GM23338 (cell line): ENCODE measurements around the gene PLCH2. TPM values are rescaled to one million over a fixed set of nuclear protein-coding genes. Genes with fewer than 3 reads are reported as not detected.

Source experiments
- ATAC-seq: fragments of 200-7000 bp; cut with Tn5 transposase; 3 replicates; pipeline ENCODE4 v1.9.1; 2020
- DNase-seq: peaks from one replicate; pipeline ENCODE4 v3.0.0-alpha.2; 2015; ENCODE audit warnings: low spot score
- H2AFZ ChIP-seq: fragments of 200-600 bp; sonication (generic); 2 replicates; pipeline ENCODE4 v1.8.0; 2016; ENCODE audit warnings: antibody characterized with exemption, mild to moderate bottlenecking, moderate library complexity
- H3F3A ChIP-seq: fragments of 200-600 bp; sonication (generic); replicated peaks from 2 replicates; pipeline ENCODE4 v1.8.0; 2017; ENCODE audit warnings: antibody characterized with exemption, mixed run types, low read depth
- H3K27ac ChIP-seq: fragments of 200-600 bp; sonication (generic); 2 replicates; pipeline ENCODE4 v1.6.1; 2016; ENCODE audit warnings: low read depth
- H3K27me3 ChIP-seq: fragments of 200-600 bp; sonication (generic); 2 replicates; pipeline ENCODE4 v1.8.0; 2016; ENCODE audit warnings: mild to moderate bottlenecking, mixed run types, moderate library complexity; ENCODE audit not compliant: insufficient read depth
- H3K36me3 ChIP-seq: fragments of 200-600 bp; sonication (generic); 2 replicates; pipeline ENCODE4 v1.8.0; 2016; ENCODE audit warnings: mild to moderate bottlenecking; ENCODE audit not compliant: insufficient read depth
- H3K4me1 ChIP-seq: fragments of 200-600 bp; sonication (generic); 2 replicates; pipeline ENCODE4 v1.8.0; 2016; ENCODE audit warnings: mild to moderate bottlenecking, moderate library complexity; ENCODE audit not compliant: insufficient read depth
- H3K4me2 ChIP-seq: fragments of 200-600 bp; sonication (generic); 2 replicates; pipeline ENCODE4 v1.7.1; 2017; ENCODE audit warnings: mixed run types
- H3K4me3 ChIP-seq: fragments of 200-600 bp; sonication (generic); 2 replicates; pipeline ENCODE4 v1.6.1; 2016; ENCODE audit warnings: mixed run types
- H3K79me2 ChIP-seq: fragments of 200-600 bp; sonication (generic); replicated peaks from 2 replicates; pipeline ENCODE4 v1.8.0; 2017; ENCODE audit warnings: mild to moderate bottlenecking; ENCODE audit not compliant: insufficient read depth
- H3K9me2 ChIP-seq: fragments of 200-600 bp; sonication (generic); 2 replicates; pipeline ENCODE4 v1.8.0; 2017; ENCODE audit not compliant: insufficient read depth
- H4K20me1 ChIP-seq: fragments of 200-600 bp; sonication (generic); replicated peaks from 2 replicates; pipeline ENCODE4 v1.8.0; 2017; ENCODE audit warnings: mild to moderate bottlenecking; ENCODE audit not compliant: insufficient read depth
- H3K27ac Mint-ChIP-seq: 2 replicates; pipeline ENCODE4 v1.8.0; 2020; ENCODE audit warnings: inconsistent platforms, mild to moderate bottlenecking, moderate library complexity, mixed read lengths
- H3K27me3 Mint-ChIP-seq: 3 replicates; pipeline ENCODE4 v1.8.0; 2022; ENCODE audit warnings: low read depth, mild to moderate bottlenecking, moderate library complexity, mixed read lengths, inconsistent platforms; ENCODE audit not compliant: insufficient read depth, poor library complexity
- H3K36me3 Mint-ChIP-seq: 3 replicates; pipeline ENCODE4 v1.8.0; 2021; ENCODE audit warnings: low read depth, mild to moderate bottlenecking, inconsistent platforms, moderate library complexity, mixed read lengths
- H3K4me1 Mint-ChIP-seq: 3 replicates; pipeline ENCODE4 v1.8.0; 2020; ENCODE audit warnings: mild to moderate bottlenecking, inconsistent platforms, mixed read lengths
- H3K4me3 Mint-ChIP-seq: 3 replicates; pipeline ENCODE4 v1.8.0; 2021; ENCODE audit warnings: moderate library complexity, mild to moderate bottlenecking, inconsistent platforms, mixed read lengths
- H3K9me3 Mint-ChIP-seq: 3 replicates; pipeline ENCODE4 v1.8.0; 2020; ENCODE audit warnings: moderate library complexity, mild to moderate bottlenecking, inconsistent platforms, mixed read lengths
- CREB1 ChIP-seq: fragments of 250-450 bp; sonication (Bioruptor Pico); IDR thresholded peaks from 2 replicates; pipeline ENCODE4 v1.5.0; 2020; ENCODE audit warnings: low read depth, mild to moderate bottlenecking, moderate library complexity
- CTCF ChIP-seq, 2 experiments: fragments of 200-600 bp in 1 of 2; sonication (generic) in 1 of 2; conservative IDR thresholded peaks; 2 replicates each; pipeline versions ENCODE4 v1.5.1 to v1.6.1; 2016 to 2017; ENCODE audit warnings: antibody characterized with exemption in 2 of 2, low read depth in 2 of 2, mild to moderate bottlenecking in 2 of 2, moderate library complexity in 1 of 2
- ETS1 ChIP-seq: IDR thresholded peaks from 2 replicates; pipeline ENCODE4 v1.6.1; 2016; ENCODE audit warnings: antibody characterized with exemption
- EZH2 ChIP-seq: fragments of 200-600 bp; sonication (generic); IDR thresholded peaks from one replicate; pipeline ENCODE4 v1.8.0; 2017; ENCODE audit warnings: antibody characterized with exemption, mild to moderate bottlenecking, low read depth; ENCODE audit not compliant: unreplicated experiment
- EZH2phosphoT487 ChIP-seq: fragments of 200-600 bp; sonication (generic); IDR thresholded peaks from one replicate; pipeline ENCODE4 v1.8.1; 2018; ENCODE audit warnings: antibody characterized with exemption; ENCODE audit not compliant: unreplicated experiment
- JUNB ChIP-seq: IDR thresholded peaks from one replicate; pipeline ENCODE4 v1.6.1; 2016; ENCODE audit warnings: antibody characterized with exemption; ENCODE audit not compliant: unreplicated experiment
- NANOG ChIP-seq: IDR thresholded peaks from 2 replicates; pipeline ENCODE4 v1.6.1; 2016; ENCODE audit warnings: antibody characterized with exemption, borderline replicate concordance
- POLR2AphosphoS5 ChIP-seq: IDR thresholded peaks from 2 replicates; pipeline ENCODE4 v1.6.1; 2016; ENCODE audit warnings: antibody characterized with exemption, low read depth
- REST ChIP-seq: IDR thresholded peaks from one replicate; pipeline ENCODE4 v1.6.1; 2018; ENCODE audit warnings: antibody characterized with exemption; ENCODE audit not compliant: unreplicated experiment
- STAT1 ChIP-seq: IDR thresholded peaks from one replicate; pipeline ENCODE4 v1.6.1; 2016; ENCODE audit warnings: antibody characterized with exemption; ENCODE audit not compliant: unreplicated experiment
- ZNF114 ChIP-seq: fragments of 250-450 bp; sonication (Bioruptor Pico); IDR thresholded peaks from 2 replicates; pipeline ENCODE4 v1.5.0; 2020; ENCODE audit warnings: mild to moderate bottlenecking, moderate library complexity
- ZNF331 ChIP-seq: fragments of 250-450 bp; sonication (Bioruptor Pico); IDR thresholded peaks from 2 replicates; pipeline ENCODE4 v1.5.0; 2020; ENCODE audit warnings: low read depth, mild to moderate bottlenecking, moderate library complexity
- ZNF462 ChIP-seq: fragments of 250-450 bp; sonication (Bioruptor Pico); IDR thresholded peaks from 2 replicates; pipeline ENCODE4 v1.5.0; 2020; ENCODE audit warnings: mild to moderate bottlenecking, moderate library complexity
- polyA plus RNA-seq: library from polyadenylated mRNA; unstranded; fragments of >200 nt; fragmentation: Nextera tagmentation; extraction: Ambion mirVana; gene quantifications from 2 replicates; pipeline ENCODE4 v1.2.1, GENCODE V29; 2016
- total RNA-seq: library from RNA; depleted of rRNA; stranded (reverse); fragments of >200 nt; shearing (Covaris generic); gene quantifications from 2 replicates; pipeline ENCODE4 v1.2.3, GENCODE V29; 2014

PLCH2 gene
- total and polyA plus RNA-seq, 2 experiments from 2014 or later = 0.31 TPM; not detected in 1

GRCh38 chr1:2495026-2495425 lies 18.9 kb downstream of the PLCH2 start:
- no peak overlapping the region for H3K4me3 ChIP-seq
- H3K4me2 ChIP-seq = no peak overlapping the region
- Mint-ChIP-seq H3K4me3 (no peak overlapping the region), H3K36me3 (no peaks in the 10 kb centered on the region), H3K27ac (no peak overlapping the region), H3K9me3 (no peaks in the 10 kb centered on the region), H3K27me3 (peaks cover 18% of the 10 kb centered on the region), H3K4me1 (no peaks in the 10 kb centered on the region)
- no peaks in the 10 kb centered on the region for H3K27me3 ChIP-seq
- H3F3A ChIP-seq = no peaks in the 10 kb centered on the region
- no peaks in the 10 kb centered on the region for H3K9me2 ChIP-seq
- H3K79me2 ChIP-seq = no peaks in the 10 kb centered on the region
- H3K27ac ChIP-seq = no peak overlapping the region
- no peaks in the 10 kb centered on the region for H4K20me1 ChIP-seq
- H2AFZ ChIP-seq = no peak overlapping the region
- DNase-seq = no peak
- TF ChIP-seq EZH2 (no peak), STAT1 (no peak), CREB1 (CRISPR knock-in tag) (no peak), ETS1 (no peak), ZNF114 (CRISPR knock-in tag) (no peak), REST (no peak), NANOG (no peak), ZNF462 (no peak), JUNB (no peak), ZNF331 (CRISPR knock-in tag) (no peak), CTCF (conservative IDR thresholded peaks at IDR 0.05; ENCODE audit: low read depth in 2 of 2) (no peak), POLR2AphosphoS5 (no peak), EZH2phosphoT487 (no peak)
- no peak for ATAC-seq
- H3K4me1 ChIP-seq = no peaks in the 10 kb centered on the region
- H3K36me3 ChIP-seq = no peaks in the 10 kb centered on the region
